Naive thymus-derived CD4-positive, alpha-beta T cell (primary cell): Measurements from ENCODE around the gene GOLGA8O. TPM values are rescaled to one million over a fixed set of nuclear protein-coding genes. Genes with fewer than 3 reads are reported as not detected.
"Not testable (repeated sequence)": the region's sequence is repeated elsewhere in the genome, so short reads cannot be mapped to it uniquely, and the experiment has no call there.

Source experiments
- ATAC-seq: fragments of 150-1000 bp; cut with Tn5 transposase; 2 replicates; pipeline ENCODE4 v1.10.0; 2021; ENCODE audit warnings: mild to moderate bottlenecking, moderate library complexity
- CTCF ChIA-PET: fragments of 350-600 bp; sonication (Branson Sonifier 250); formaldehyde crosslinking; loops from one replicate; lab custom pipeline; 2021; ENCODE audit warnings: antibody characterized with exemption; lab: Charles Lee
- POLR2A ChIA-PET: fragments of 350-600 bp; sonication (Branson Sonifier 250); formaldehyde crosslinking; loops from one replicate; lab custom pipeline; 2021; ENCODE audit warnings: antibody characterized with exemption, inconsistent platforms; lab: Charles Lee
- DNase-seq, 9 donors: peaks; one replicate each; pipeline versions ENCODE4 v3.0.0 to v3.0.0-alpha.2; 2020 to 2022; ENCODE audit warnings: mixed read lengths in 1 of 9
- H3K27ac ChIP-seq: one replicate; pipeline ENCODE4 v1.7.0; 2013; ENCODE audit warnings: mild to moderate bottlenecking, low read depth, low read length, moderate library complexity
- H3K27me3 ChIP-seq, 2 donors: one replicate each; pipeline ENCODE4 v1.7.0; 2013; ENCODE audit warnings: low read length in 2 of 2, mild to moderate bottlenecking in 2 of 2, moderate library complexity in 2 of 2; ENCODE audit not compliant: control insufficient read depth in 2 of 2, insufficient read depth in 2 of 2
- H3K36me3 ChIP-seq, 3 experiments: 1 replicate in 2 of 3; 2 replicates in 1 of 3; pipeline ENCODE4 v1.7.0; 2013; ENCODE audit warnings: low read length in 3 of 3, mild to moderate bottlenecking in 3 of 3, moderate library complexity in 1 of 3; ENCODE audit not compliant: insufficient read depth in 3 of 3, control insufficient read depth in 2 of 3
- H3K4me1 ChIP-seq, 2 donors: one replicate each; pipeline ENCODE4 v1.7.0; 2013; ENCODE audit warnings: low read length in 2 of 2, mild to moderate bottlenecking in 2 of 2, moderate library complexity in 1 of 2; ENCODE audit not compliant: control insufficient read depth in 2 of 2, insufficient read depth in 2 of 2
- H3K4me3 ChIP-seq: 2 replicates; pipeline ENCODE4 v1.7.0; 2013; ENCODE audit warnings: mild to moderate bottlenecking, low read length
- H3K9me3 ChIP-seq, 3 experiments: 1 replicate in 2 of 3; 2 replicates in 1 of 3; pipeline ENCODE4 v1.7.0; 2013; ENCODE audit warnings: low read length in 3 of 3; ENCODE audit not compliant: control insufficient read depth in 2 of 3
- H3K27ac Mint-ChIP-seq, 9 donors: one replicate each; pipeline ENCODE4 v1.8.0; 2020 to 2022; ENCODE audit warnings: mixed read lengths in 9 of 9, mild to moderate bottlenecking in 8 of 9, moderate library complexity in 5 of 9, inconsistent platforms in 2 of 9
- H3K27me3 Mint-ChIP-seq, 5 donors: one replicate each; pipeline ENCODE4 v1.8.0; 2021 to 2022; ENCODE audit warnings: mixed read lengths in 5 of 5, mild to moderate bottlenecking in 1 of 5
- H3K36me3 Mint-ChIP-seq, 5 donors: one replicate each; pipeline ENCODE4 v1.8.0; 2020 to 2022; ENCODE audit warnings: mixed read lengths in 5 of 5, mild to moderate bottlenecking in 3 of 5, inconsistent platforms in 1 of 5
- H3K4me1 Mint-ChIP-seq, 7 donors: one replicate each; pipeline ENCODE4 v1.8.0; 2020 to 2022; ENCODE audit warnings: mixed read lengths in 7 of 7, mild to moderate bottlenecking in 3 of 7, inconsistent platforms in 1 of 7
- H3K4me3 Mint-ChIP-seq, 10 donors: one replicate each; pipeline ENCODE4 v1.8.0; 2020 to 2022; ENCODE audit warnings: mild to moderate bottlenecking in 10 of 10, mixed read lengths in 10 of 10, moderate library complexity in 6 of 10, inconsistent platforms in 2 of 10
- H3K9me3 Mint-ChIP-seq, 11 donors: one replicate each; pipeline ENCODE4 v1.8.0; 2020 to 2022; ENCODE audit warnings: mixed read lengths in 11 of 11, mild to moderate bottlenecking in 4 of 11, inconsistent platforms in 1 of 11, moderate library complexity in 1 of 11
- intact Hi-C, 2 donors: fragments of 100-400 bp; cut with micrococcal nuclease; formaldehyde crosslinking; loops; one replicate each; pipeline ENCODE4 v1.15.1; 2023
- polyA plus RNA-seq, 2 donors: library from polyadenylated mRNA; unstranded; fragments of 300-500 nt; fragmentation: Illumina TruSeq; gene quantifications; one replicate each; pipeline ENCODE4 v1.2.3, GENCODE V29; 2021
- total RNA-seq, 6 experiments: library from RNA in 5 of 6; stranded (reverse) in 5 of 6; gene quantifications; 1 replicate in 5 of 6; 2 replicates in 1 of 6; pipeline ENCODE4 v1.2.3 and lab custom pipeline; 2021 to 2026

The GOLGA8O gene
- total RNA-seq (1 to 10 TPM; 3.7 to 6.4 (median 5.4) TPM), polyA plus RNA-seq (not detected), total RNA-seq (lab: John Stamatoyannopoulos, UW) (0.54 reads per million)

GRCh38 chr15:32455534-32455933, at the start of gene GOLGA8O:
Gene GOLGA8O (minus strand): TSS chr15:32455634. CDS start chr15:32455536, 98 bp downstream.
- intact Hi-C loops = not testable (repeated sequence)

GRCh38 chr15:32504152-32504811, 48.8 kb upstream of the GOLGA8O start:
- ATAC-seq, DNase-seq, H3K36me3 Mint-ChIP-seq, H3K27me3 ChIP-seq, H3K36me3 ChIP-seq, CTCF ChIA-PET, H3K27me3 Mint-ChIP-seq, H3K9me3 ChIP-seq, H3K4me1 Mint-ChIP-seq, intact Hi-C loops, H3K27ac Mint-ChIP-seq, POLR2A ChIA-PET, H3K4me3 Mint-ChIP-seq, H3K4me1 ChIP-seq, H3K4me3 ChIP-seq, H3K9me3 Mint-ChIP-seq, H3K27ac ChIP-seq: not testable (repeated sequence)

More at GRCh38 chr15:32455534-32455933, at the start of gene GOLGA8O:
- H3K4me1 Mint-ChIP-seq, H3K4me3 ChIP-seq, H3K27ac ChIP-seq, H3K9me3 Mint-ChIP-seq, DNase-seq, H3K27me3 ChIP-seq, H3K9me3 ChIP-seq, POLR2A ChIA-PET, H3K27me3 Mint-ChIP-seq, CTCF ChIA-PET, H3K4me3 Mint-ChIP-seq, H3K36me3 ChIP-seq, ATAC-seq, H3K36me3 Mint-ChIP-seq, H3K4me1 ChIP-seq, H3K27ac Mint-ChIP-seq: not testable (repeated sequence)

GRCh38 chr15:32502946-32503345, 47.5 kb upstream of the GOLGA8O start:
- ATAC-seq, H3K4me3 ChIP-seq, CTCF ChIA-PET, H3K27ac Mint-ChIP-seq, POLR2A ChIA-PET, H3K27ac ChIP-seq, H3K4me1 Mint-ChIP-seq, H3K4me1 ChIP-seq, H3K4me3 Mint-ChIP-seq, H3K27me3 Mint-ChIP-seq, H3K9me3 Mint-ChIP-seq, H3K36me3 Mint-ChIP-seq, H3K9me3 ChIP-seq, H3K36me3 ChIP-seq, H3K27me3 ChIP-seq, DNase-seq, intact Hi-C loops: not testable (repeated sequence)

DNA sequence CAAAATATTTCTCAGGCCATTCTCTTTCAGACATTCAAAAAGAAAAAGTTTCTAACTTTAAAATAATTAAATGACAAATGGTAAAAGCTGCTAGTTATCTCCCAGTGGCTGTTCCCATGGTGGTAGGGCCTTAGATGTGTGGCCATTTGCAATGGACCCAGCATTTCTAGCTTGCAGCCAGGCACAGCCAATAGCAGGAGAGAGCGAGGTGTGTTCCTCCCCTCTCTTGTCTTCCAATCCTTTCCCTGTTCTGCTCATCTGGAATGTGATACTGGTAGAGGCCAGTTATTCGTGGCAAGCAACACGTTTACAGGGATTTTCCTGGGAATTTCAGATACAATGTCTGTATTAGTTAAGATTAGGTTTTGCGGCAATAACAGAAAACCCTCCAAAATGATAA, 37.3 kb upstream of the GOLGA8O start:
- POLR2A ChIA-PET, H3K4me1 ChIP-seq, H3K4me3 ChIP-seq, intact Hi-C loops, DNase-seq, CTCF ChIA-PET, H3K27ac Mint-ChIP-seq, ATAC-seq, H3K27me3 Mint-ChIP-seq, H3K36me3 Mint-ChIP-seq, H3K27me3 ChIP-seq, H3K9me3 Mint-ChIP-seq, H3K36me3 ChIP-seq, H3K4me1 Mint-ChIP-seq, H3K9me3 ChIP-seq, H3K27ac ChIP-seq, H3K4me3 Mint-ChIP-seq: not testable (repeated sequence)

- ATAC-seq, H3K36me3 ChIP-seq, H3K27ac ChIP-seq, intact Hi-C loops, H3K4me1 ChIP-seq, H3K9me3 ChIP-seq, H3K4me1 Mint-ChIP-seq, H3K27me3 ChIP-seq, H3K27me3 Mint-ChIP-seq, H3K4me3 ChIP-seq, CTCF ChIA-PET, DNase-seq, POLR2A ChIA-PET, H3K36me3 Mint-ChIP-seq, H3K9me3 Mint-ChIP-seq, H3K4me3 Mint-ChIP-seq, H3K27ac Mint-ChIP-seq: not testable (repeated sequence)
These were observed 31.0 kb upstream of the GOLGA8O start for GRCh38 chr15:32486474-32486873.

- ATAC-seq, H3K36me3 ChIP-seq, H3K27me3 ChIP-seq, H3K27me3 Mint-ChIP-seq, H3K4me1 ChIP-seq, H3K4me3 ChIP-seq, H3K36me3 Mint-ChIP-seq, H3K9me3 Mint-ChIP-seq, H3K27ac ChIP-seq, H3K4me1 Mint-ChIP-seq, intact Hi-C loops, H3K9me3 ChIP-seq, H3K27ac Mint-ChIP-seq, DNase-seq, POLR2A ChIA-PET, H3K4me3 Mint-ChIP-seq, CTCF ChIA-PET: not testable (repeated sequence)
These were observed 27.9 kb upstream of the GOLGA8O start for GRCh38 chr15:32483377-32483776.

GRCh38 chr15:32481683-32482082, 26.2 kb upstream of the GOLGA8O start:
- H3K27me3 ChIP-seq, intact Hi-C loops, ATAC-seq, CTCF ChIA-PET, H3K9me3 ChIP-seq, POLR2A ChIA-PET, H3K27me3 Mint-ChIP-seq, H3K36me3 Mint-ChIP-seq, H3K4me1 ChIP-seq, H3K4me3 ChIP-seq, DNase-seq, H3K4me3 Mint-ChIP-seq, H3K9me3 Mint-ChIP-seq, H3K27ac ChIP-seq, H3K4me1 Mint-ChIP-seq, H3K36me3 ChIP-seq, H3K27ac Mint-ChIP-seq: not testable (repeated sequence)
